CD4-positive, alpha-beta T cell treated with Interleukin-2 at 100 ng/mL for 4 hours (primary cell): ENCODE measurements around the gene KRTAP10-7.
"Not testable (repeated sequence)": the region's sequence is repeated elsewhere in the genome, so short reads cannot be mapped to it uniquely, and the experiment has no call there.

ENCODE experiments used
- DNase-seq: peaks from one replicate; pipeline ENCODE4 v3.0.0-alpha.2; 2020; ENCODE audit warnings: low spot score

Gene KRTAP10-7

DNA sequence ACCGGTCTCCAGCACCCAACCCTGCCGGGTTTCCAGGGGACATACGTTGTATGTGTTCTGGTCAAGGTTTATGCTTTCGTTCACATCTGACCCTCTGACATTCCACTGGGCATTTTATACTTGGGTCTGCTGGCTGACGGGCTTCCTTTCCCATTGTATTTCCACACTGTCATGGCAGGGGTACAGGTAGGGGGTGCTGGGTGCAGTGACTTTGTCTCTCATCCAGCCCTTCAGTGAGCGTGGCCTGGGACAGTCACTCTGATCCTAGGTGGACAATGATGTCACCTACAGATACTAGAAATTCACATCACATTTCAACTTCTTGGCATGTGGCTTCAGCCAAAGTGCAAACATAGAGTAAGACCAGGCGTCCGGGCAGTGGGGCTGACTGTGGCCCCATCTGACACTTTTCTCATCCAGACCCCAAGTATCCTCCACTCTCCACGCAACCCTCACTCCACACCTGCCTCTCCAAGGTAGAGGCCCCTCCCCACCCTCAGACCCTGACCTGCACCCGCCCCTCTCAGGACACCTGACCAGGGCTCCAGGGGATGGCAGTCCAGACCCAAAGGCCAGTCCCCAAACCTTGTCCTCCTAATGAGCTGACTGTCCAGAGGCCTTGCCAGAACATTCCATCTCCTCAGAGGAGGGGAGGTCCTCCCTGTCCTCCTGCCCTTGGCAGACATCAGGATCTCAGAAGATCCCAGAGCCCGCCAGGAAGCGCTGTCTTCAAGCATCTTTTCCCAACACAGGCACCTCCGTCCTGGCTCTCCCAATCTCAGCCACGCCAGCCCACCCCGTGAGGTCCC lies 36.0 kb downstream of the KRTAP10-7 start:
- no peak for DNase-seq

DNA sequence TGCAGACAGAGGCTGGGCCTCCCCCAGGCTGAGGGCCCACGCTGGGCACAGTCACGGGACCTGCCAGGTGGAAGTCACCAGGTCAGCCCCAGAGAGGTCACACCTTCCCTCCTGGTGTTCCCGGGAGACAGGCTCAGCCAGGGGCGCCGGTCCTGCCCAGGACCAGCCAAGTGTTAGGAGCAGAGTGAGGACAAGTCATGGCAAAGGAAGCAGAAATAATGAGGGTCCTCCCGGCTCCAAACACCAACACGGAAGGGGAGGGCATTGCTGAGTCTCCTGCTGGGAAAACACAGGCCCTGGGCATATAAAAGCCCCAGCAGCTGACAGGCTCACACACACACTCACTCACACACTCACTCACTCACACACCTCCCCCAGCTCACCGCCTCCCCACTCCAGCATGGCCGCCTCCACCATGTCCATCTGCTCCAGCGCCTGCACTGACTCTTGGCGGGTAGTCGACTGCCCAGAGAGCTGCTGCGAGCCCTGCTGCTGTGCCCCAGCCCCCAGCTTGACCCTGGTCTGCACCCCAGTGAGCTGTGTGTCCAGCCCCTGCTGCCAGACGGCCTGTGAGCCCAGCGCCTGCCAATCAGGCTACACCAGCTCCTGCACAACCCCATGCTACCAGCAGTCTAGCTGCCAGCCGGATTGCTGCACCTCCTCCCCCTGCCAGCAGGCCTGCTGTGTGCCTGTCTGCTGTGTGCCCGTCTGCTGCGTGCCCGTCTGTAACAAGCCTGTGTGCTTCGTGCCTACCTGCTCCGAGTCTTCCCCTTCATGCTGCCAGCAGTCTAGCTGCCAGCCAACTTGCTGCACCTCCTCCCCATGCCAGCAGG lies 36.8 kb downstream of the KRTAP10-7 start, which contains the start of gene KRTAP10-10:
TSS of gene KRTAP10-10 (plus strand) at position 339 of the 833 bp plus-strand sequence. CDS start at position 401, 62 bp downstream.
- no peak for DNase-seq

DNA sequence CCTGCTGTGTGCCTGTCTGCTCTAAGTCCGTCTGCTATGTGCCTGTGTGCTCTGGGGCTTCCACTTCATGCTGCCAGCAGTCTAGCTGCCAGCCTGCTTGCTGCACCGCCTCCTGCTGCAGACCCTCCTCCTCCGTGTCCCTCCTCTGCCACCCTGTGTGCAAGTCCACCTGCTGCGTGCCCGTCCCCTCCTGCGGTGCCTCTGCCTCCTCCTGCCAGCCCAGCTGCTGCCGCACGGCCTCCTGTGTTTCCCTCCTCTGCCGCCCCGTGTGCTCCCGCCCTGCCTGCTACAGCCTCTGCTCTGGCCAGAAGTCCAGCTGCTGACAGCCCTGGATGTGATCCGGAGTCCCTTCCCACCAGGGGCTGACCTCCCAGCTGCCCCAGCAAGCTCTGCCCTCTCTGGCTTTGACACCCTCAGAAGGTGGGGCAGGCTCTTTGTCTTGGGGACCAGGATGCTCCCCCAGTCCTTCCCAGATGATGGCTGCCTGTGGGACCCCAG lies 37.5 kb downstream of the KRTAP10-7 start:
- not testable (repeated sequence) for DNase-seq

DNA sequence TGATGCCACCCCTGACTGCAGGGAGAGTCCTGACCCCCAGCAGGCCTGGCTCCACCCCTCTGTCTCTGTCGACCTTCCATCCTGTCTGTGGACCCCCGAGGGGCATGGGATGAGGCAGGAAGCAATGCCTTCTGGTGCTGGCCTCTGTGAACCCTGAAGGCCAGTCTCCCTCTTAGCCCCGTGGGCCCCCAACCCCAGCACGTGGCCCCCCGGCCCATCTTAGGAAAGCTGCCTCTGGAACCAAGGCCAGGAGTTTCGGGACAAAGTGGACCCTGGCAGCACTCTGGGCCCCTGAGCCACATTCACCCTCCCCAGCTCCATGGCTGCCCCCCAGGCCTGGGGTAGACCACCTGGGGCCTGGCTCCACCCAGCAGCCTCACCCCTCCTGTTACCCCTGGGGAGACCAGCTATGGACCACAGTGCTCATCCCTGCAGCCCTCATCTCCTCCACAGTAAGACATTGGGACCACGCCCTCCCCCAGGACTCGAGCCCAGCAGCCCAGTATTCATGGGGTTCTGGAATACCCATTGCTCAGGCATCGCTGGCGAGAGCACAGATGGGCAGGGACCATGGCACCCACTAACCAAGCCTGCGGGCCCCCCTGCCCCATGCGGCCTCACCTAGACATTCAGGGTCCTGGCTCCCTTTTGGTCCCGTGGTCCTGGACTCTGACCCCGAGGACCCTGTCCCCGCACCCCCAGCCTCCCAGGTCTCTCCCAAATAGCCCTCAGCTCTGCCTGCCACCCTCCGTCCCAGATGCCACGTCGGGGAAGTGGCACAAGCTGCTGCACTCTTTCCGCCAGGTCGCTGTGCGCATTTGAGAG lies 38.3 kb downstream of the KRTAP10-7 start:
- DNase-seq, result not testable (repeated sequence)

DNA sequence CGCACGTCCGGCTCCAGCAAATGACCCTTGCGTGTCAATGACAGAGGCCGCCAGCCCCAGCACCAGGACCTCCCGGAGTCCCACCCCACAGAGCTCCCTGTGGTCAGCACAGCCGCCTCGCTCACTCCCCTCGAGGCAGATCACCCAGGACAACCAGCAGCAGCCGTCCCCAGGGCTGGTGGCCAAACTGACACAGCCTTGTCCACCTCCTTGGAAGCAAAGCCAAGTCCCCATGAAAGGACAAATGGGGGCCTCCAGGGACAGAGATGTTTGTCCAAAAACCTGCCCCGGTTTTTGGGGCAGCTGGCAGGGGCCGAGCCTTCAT lies 38.9 kb downstream of the KRTAP10-7 start:
- no peak for DNase-seq

DNA sequence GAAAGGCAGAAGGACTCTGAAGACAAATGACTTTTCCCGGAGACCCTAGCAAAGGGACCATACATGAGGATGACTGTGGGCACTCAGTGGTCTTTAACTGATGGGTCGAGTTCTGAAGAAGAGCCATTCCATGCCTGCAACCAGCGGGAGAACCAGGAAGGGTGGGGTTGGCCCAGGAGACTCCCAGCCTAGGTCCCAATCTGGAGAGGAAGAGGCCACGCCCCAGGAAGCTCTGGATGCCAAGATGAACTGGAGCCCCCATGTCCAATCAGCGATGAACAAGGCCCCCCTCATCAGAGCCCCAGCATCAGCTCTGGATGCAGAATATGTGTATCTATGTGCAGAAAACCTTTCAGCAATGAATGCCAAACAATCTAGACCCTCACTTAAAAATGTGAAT lies 40.4 kb downstream of the KRTAP10-7 start:
- no peak for DNase-seq

DNA sequence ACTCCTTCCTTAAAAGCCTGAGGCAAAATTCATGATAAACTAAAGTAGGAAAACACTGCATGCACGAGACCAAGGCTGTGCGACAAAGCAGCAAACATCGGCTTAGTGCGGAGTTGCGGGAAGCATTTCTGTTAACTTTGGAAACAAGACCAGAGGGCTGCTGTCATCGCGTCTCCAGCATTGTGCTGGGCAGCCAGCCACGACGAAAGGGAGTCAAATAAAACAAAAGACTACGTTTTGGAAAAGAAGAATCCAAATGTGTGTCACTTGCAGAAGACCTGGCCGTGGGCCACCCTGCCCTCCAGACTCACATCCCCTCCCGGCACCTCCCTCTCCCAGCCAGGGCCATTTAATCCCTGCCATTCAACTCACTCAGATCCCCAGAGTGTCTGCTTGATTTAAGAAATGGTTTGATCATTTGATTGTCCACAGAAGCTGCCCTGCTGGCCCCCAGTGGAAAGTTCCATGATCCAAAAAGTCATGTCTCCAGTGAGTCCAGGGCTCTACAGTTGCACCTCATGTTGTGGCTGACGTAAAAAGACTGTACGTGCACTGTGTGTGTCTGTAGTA lies 43.4 kb downstream of the KRTAP10-7 start:
- no peak for DNase-seq

DNA sequence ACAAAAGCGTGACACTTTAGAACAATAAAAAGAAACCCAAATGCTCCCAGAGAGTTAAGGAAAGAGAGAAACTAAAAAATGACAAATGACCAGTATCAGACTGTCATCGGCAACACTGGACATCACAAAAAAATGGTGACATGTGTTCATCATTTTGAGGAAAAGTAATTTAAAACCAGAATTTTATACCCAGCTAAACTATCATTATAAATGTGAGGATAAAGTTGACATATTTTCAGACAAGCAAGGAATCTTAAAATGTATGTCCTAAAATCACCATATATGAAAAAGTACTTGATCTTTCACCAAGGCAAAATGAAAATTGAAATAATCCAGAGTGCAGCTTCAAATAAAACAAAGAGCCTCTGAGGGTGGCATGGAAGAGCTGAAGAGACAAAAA lies 44.5 kb downstream of the KRTAP10-7 start:
- DNase-seq, result no peak

DNA sequence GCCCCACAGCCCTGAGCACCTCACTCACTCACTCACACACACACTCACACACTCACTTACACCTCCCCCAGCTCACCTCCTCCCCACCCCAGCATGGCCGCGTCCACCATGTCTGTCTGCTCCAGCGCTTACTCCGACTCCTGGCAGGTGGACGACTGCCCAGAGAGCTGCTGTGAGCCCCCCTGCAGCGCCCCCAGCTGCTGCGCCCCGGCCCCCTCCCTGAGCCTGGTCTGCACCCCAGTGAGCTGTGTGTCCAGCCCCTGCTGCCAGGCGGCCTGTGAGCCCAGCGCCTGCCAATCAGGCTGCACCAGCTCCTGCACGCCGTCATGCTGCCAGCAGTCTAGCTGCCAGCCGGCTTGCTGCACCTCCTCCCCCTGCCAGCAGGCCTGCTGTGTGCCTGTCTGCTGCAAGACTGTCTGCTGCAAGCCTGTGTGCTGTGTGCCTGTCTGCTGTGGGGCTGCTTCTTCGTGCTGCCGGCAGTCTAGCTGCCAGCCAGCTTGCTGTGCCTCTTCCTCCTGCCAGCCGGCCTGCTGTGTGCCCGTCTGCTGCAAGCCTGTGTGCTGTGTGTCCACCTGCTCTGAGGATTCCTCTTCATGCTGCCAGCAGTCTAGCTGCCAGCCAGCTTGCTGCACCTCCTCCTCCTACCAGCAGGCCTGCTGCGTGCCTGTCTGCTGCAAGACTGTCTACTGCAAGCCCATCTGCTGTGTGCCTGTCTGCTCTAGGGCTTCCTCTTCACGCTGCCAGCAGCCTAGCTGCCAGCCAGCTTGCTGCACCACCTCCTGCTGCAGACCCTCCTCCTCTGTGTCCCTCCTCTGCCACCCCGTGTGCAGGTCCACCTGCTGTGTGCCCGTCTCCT lies 46.2 kb downstream of the KRTAP10-7 start, which contains the start of gene KRTAP10-11:
TSS of gene KRTAP10-11 (plus strand) at position 49 of the 856 bp plus-strand sequence. CDS start at position 94, 45 bp downstream.
- DNase-seq, result not testable (repeated sequence)

DNA sequence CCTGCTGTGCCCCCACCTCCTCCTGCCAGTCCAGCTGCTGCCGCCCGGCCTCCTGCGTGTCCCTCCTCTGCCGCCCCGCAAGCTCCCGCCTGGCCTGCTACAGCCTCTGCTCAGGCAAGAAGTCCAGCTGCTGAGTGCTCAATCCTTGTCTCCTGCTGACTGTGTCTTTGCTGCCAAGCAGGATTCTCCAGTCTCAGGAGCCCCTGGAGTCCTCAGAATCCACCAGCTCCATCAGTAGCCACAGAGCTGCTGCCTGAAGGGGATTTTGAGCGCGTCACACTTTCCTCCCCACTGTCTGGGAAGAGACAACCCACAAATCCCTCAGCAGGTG lies 46.8 kb downstream of the KRTAP10-7 start:
- DNase-seq, result no peak

DNA sequence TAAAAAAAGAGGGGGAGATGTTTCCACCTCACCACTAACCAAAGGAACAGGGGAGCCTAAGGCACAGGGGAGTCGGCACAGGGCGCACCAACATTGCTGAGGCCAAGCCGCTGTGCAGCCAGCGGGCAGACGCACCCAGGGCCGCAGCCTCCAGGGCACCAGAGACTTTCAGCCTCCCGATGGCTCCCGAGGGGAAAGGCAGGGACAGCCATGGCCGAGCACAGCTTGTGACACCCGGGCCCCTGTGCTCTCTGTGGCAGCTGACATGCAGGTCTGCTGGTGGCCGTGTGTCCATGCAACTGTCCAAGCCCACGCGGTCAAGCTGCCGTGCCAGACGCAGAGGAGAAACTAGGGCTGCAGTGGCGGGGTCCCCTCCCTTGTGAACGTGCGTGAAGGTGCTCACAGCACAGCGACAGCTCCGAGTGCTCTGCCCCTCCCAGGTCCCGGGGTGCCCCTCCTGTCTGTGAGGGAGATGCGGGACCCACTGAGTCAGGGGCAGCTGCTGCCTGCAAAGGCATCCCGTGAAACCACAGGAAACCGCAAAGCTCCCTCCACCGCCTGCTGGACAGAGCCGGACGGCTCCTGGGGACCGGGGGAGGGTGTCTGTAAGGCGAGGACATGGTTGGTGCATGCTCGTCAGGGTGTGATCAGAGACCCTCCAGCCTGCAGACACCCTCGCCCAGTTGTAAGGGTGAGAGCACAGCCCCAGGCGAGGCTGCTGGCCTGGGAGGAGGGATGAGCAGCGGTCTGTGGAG lies 48.3 kb downstream of the KRTAP10-7 start:
- DNase-seq, result no peak

DNA sequence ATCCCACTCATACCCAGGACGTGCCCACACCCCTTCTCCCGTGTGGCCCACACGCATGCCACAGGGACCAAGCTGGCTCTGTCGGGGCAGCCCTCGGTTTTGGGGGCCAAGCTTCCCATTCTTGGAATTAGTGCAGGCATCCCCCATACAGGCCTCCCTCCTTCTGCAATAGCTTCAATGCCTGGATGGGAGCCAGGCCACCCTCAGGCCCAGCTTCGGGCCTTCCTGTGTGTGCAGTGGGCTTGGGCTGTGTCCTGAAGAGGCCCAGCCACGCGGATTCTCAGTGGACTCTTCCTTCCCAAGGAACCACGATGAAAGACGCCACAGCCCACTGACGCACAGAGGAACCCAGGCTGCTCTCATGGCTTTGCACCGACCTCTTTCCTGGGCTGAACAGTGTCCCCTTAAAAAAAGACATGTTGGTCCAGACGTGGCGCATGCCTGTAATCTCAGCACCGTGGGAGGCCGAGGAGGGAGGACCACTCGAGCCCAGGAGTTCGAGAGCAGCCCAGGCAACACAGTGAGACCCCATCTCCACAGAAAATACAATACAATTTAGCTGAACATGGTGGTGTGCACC lies 49.2 kb downstream of the KRTAP10-7 start:
- DNase-seq, result no peak

DNA sequence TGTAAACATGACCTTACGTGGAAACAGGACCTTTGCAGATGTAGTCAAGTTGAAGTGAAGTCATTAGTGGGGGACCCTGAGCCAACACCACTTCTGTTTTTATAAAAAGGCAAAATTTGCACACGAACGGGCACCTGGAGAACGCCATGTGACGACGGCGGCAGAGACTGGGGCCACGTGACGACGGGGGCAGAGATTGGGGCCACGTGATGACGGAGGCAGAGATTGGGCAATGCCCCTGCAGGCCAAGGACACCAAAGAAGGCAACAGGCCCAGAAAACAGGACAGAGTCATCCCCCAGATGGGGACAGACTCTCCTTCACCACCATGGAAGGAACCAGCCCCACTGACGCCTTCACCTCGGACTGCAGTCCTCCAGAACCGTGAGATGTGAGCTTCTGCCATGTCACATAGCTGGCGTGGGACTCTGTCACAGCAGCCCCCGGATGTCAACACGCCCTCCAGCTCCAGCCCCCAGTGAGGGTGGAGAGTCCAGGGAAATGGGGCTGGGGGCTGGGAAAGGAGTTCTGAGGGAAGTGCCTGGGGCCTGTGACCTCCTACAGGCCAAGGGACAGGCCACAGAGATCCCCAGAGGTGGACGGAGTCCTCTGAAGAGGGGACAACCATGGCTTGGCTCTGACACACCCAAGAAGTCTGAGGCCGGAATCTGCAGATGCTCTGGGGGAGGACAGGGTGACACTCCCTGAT lies 50.0 kb downstream of the KRTAP10-7 start:
- no peak for DNase-seq

DNA sequence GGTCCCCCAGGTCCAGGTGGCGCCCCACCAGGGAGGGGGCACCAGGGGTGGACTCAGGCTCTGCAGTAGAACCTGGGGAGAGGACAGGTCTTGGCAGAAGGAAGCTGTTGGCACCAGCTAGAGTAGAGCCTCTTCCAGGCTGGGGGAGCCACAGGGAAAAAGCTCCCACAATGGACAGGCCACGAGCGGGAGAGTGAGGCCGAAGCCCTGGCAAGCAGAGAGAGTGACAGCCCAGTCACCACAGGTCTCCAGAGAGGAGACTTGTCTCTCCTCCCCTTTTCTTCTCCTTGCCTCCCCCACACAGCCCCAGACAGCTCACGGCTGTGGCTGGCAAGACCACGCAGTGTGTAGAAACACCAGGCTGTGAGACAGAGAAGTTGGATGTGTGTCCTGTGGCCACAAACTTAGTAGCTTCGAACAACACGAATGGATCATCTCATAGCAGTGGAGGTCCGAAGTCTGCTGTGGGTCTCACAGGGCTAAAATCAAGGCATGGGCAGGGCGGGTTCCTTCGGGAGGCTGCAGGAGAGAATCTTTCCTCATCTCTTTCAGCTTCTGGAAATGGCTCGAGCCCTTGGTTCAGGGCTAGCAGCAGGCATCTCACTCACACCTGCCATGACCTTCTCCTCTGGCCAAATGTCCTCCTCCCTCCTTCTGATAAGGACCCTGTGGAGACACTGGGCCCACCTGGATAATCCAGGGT lies 50.7 kb downstream of the KRTAP10-7 start:
- no peak for DNase-seq
